GM18907 (cell line): ENCODE data around the gene VSX2.
A peak's percentile ranks its signal among the peaks of the same experiment; 100 is the strongest.

Experiments used
- ATAC-seq: cut with Tn5 transposase; IDR thresholded peaks from one replicate; pipeline ENCODE4 v1.9.1; 2021; ENCODE audit warnings: mild to moderate bottlenecking, moderate library complexity; ENCODE audit not compliant: unreplicated experiment

The VSX2 gene

GRCh38 chr14:74299061-74299545 is 59.9 kb downstream of the VSX2 start:
- no peak for ATAC-seq

GRCh38 chr14:74301594-74302151 is 62.4 kb downstream of the VSX2 start:
- peak; percentile 5 for ATAC-seq

- ATAC-seq: peak; percentile 43
Measured at GRCh38 chr14:74302152-74302628, 62.9 kb downstream of the VSX2 start.

GRCh38 chr14:74302634-74303569 is 63.7 kb downstream of the VSX2 start, which contains the start of gene ABCD4:
Gene ABCD4 (minus strand): TSS chr14:74302934. CDS start chr14:74302912, 22 bp downstream.
- ATAC-seq: peak; percentile 98

GRCh38 chr14:74308695-74309094 is 69.4 kb downstream of the VSX2 start:
- ATAC-seq: no peak

- ATAC-seq: no peak
Measured at GRCh38 chr14:74309125-74310022, 70.1 kb downstream of the VSX2 start.

- no peak for ATAC-seq
Measured at GRCh38 chr14:74312161-74312560, 72.9 kb downstream of the VSX2 start.
